Fibroblast of skin of back (primary cell): ENCODE measurements around the gene ZNF66. TPM values are rescaled to one million over a fixed set of nuclear protein-coding genes. Genes with fewer than 3 reads are reported as not detected.
"Not testable (repeated sequence)": the region's sequence is repeated elsewhere in the genome, so short reads cannot be mapped to it uniquely, and the experiment has no call there.

Experiments
- DNase-seq: peaks from one replicate; pipeline ENCODE4 v3.0.0-alpha.2; 2013
- polyA plus RNA-seq, 2 experiments: library from polyadenylated mRNA; unstranded; fragments of 120-200 nt; gene quantifications; one replicate each; pipeline ENCODE4 v1.2.1, GENCODE V29; 2013; ENCODE audit not compliant: insufficient read length in 2 of 2

Gene ZNF66
- polyA plus RNA-seq (2013, experiment 1 of 2; ENCODE audit: insufficient read length): 0.44 TPM
- 0.40 TPM for polyA plus RNA-seq (2013, experiment 2 of 2; ENCODE audit: insufficient read length)

DNA sequence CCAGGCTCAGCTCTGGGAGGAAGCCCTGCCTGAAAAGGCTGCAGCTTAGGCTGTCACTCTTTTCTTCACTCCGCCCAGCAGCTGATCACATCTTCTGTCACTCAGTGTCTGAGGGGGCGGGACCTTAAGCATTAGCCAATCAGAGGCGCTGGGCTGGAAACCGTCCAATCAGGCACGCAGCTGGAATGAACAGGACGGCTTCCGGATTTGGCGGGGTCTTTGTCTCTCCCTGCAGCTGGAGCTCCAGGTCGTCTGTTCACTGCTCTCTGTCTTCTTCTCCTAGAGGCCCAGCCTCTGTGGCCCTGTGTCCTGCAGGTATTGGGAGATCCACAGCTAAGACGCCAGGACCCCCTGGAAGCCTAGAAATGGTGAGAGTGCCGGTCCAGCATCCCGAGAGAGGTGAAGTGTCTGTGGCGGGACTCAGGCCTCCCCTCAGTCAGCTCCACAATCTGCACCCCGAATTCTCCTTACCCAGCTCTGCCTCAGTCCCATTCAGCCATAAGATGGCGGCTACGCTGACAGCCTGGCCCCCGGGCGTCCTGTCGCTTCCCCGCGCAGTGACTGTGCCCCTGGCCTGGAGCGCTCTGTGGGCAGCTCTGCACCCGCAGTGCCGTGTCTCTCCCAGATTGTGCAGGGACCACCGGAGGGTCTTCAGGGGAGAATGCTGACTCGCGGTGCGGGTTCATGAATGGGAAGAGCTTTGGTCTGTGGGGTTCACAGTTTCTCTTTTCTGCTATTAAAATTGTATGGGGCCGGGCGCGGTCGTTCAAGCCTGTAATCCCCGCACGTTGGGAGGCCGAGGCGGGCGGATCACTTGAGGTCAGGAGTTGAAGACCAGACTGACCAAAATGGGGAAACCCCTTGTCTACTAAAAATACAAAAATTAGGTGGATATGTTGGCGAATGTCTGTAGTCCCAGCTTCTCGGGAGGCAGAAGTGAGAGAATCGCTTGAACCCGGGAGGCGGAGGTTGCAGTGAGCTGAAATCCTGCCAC is at the start of gene ZNF66:
Gene ZNF66 (plus strand): TSS at position 222 of the 994 bp plus-strand sequence. CDS start 144 bp downstream, at position 366.
- DNase-seq: peak; percentile 96

GRCh38 chr19:20750169-20750568 is 25.9 kb upstream of the ZNF66 start:
- not testable (repeated sequence) for DNase-seq

- not testable (repeated sequence) for DNase-seq
These were observed 23.8 kb upstream of the ZNF66 start for GRCh38 chr19:20752291-20752690.

GRCh38 chr19:20769225-20769736 is 6.8 kb upstream of the ZNF66 start:
- not testable (repeated sequence) for DNase-seq

DNA sequence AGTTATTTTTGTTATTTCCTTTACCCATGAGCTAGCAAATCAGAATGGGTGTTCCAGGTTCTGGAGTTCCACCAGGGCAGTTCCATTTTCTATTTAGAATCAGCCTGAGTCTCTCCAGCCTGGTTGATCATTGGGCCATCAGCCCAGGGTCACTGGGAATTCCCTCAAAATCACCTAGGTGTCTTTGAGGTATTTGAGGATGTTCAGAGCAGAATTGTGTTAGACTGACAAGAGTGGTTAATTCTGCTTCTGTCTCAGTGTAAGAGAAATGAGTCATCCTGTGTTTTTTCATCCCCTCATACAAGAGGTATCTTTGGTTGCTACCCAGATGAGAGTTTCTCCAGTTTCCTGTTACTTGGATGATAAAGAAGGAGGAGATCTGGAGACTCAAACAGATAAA is 11.7 kb downstream of the ZNF66 start:
- no peak for DNase-seq

DNA sequence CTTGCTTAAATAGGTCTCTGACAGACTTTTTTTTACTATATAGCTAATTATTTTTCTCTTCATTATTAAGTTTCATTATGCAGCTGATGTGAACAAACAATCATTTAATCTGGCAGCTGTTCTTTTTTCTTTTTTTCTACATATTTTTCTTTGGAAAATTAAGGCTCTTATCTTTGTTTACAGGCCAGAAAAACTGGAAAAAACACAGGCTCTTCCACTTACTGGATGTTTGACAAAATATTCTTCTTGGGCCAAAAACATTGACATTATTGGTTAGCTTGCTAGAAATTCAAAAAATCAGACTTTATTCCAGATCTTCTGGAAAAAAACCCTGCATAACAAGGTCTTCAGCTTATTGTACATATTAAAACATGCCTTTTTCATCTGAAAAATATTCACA is 15.7 kb downstream of the ZNF66 start:
- no peak for DNase-seq

GRCh38 chr19:20806311-20807262 is 30.5 kb downstream of the ZNF66 start:
- not testable (repeated sequence) for DNase-seq

DNA sequence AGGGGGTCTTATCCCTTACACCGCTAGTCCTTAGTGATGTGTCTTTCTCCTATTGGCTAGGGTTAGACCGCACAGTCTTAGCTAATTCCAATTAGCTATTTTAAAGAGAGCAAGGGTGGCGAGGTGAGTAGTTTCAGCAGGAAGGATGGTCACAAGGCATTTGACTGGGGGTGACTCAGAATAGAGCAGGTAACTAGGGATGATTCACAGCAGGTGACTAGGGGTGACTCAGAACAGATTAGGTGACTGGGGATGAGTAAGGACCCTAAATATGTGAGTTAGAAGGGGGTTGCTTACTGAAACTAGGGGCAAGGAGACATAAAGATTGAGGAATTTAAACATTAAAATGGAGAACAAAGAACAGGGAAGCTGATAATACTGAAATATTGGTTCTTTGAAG is 64.3 kb downstream of the ZNF66 start:
- no peak for DNase-seq
